HG03520 (cell line): ENCODE results near the gene EIPR1.

ENCODE experiments used
- ATAC-seq: cut with Tn5 transposase; IDR thresholded peaks from one replicate; pipeline ENCODE4 v1.9.1; 2021; ENCODE audit warnings: mild to moderate bottlenecking, moderate library complexity; ENCODE audit not compliant: unreplicated experiment

The EIPR1 gene

GRCh38 chr2:3168230-3168891 lies 209.3 kb downstream of the EIPR1 start:
- ATAC-seq, result no peak

- ATAC-seq, result no peak
Observed at GRCh38 chr2:3163401-3163800, 214.2 kb downstream of the EIPR1 start.

GRCh38 chr2:3162442-3163077 lies 215.1 kb downstream of the EIPR1 start:
- no peak for ATAC-seq

- no peak for ATAC-seq
Observed at GRCh38 chr2:3160751-3161330, 216.8 kb downstream of the EIPR1 start.

- no peak for ATAC-seq
Observed at GRCh38 chr2:3159782-3160545, 217.7 kb downstream of the EIPR1 start.

- peak; percentile 32 for ATAC-seq
Observed at GRCh38 chr2:3154700-3155099, 222.9 kb downstream of the EIPR1 start.

- peak; percentile 38 for ATAC-seq
Observed at GRCh38 chr2:3154146-3154545, 223.5 kb downstream of the EIPR1 start.

- no peak for ATAC-seq
Observed at GRCh38 chr2:3151153-3151918, 226.3 kb downstream of the EIPR1 start.

- no peak for ATAC-seq
Observed at GRCh38 chr2:3149441-3150217, 228.0 kb downstream of the EIPR1 start.

GRCh38 chr2:3148716-3149115 lies 228.9 kb downstream of the EIPR1 start:
- no peak for ATAC-seq

- ATAC-seq, result no peak
Observed at GRCh38 chr2:3147651-3148530, 229.7 kb downstream of the EIPR1 start.

GRCh38 chr2:3146772-3147650 lies 230.6 kb downstream of the EIPR1 start:
- no peak for ATAC-seq

- ATAC-seq, result no peak
Observed at GRCh38 chr2:3146175-3146574, 231.4 kb downstream of the EIPR1 start.

GRCh38 chr2:3145471-3146021 lies 232.1 kb downstream of the EIPR1 start:
- no peak for ATAC-seq

- no peak for ATAC-seq
Observed at GRCh38 chr2:3144856-3145255, 232.8 kb downstream of the EIPR1 start.

- no peak for ATAC-seq
Observed at GRCh38 chr2:3143602-3144001, 234.0 kb downstream of the EIPR1 start.

- no peak for ATAC-seq
Observed at GRCh38 chr2:3142961-3143571, 234.6 kb downstream of the EIPR1 start.
